ENCODE measurements around the gene KDELR3. TPM values are rescaled to one million over a fixed set of nuclear protein-coding genes. Genes with fewer than 3 reads are reported as not detected.

KDELR3 gene
- total and polyA plus RNA-seq, 2 of the 8 experiments (the other 6 are each of a cell fraction or from before 2014, with no cell fraction given) = 7.9 to 13.0 TPM

DNA sequence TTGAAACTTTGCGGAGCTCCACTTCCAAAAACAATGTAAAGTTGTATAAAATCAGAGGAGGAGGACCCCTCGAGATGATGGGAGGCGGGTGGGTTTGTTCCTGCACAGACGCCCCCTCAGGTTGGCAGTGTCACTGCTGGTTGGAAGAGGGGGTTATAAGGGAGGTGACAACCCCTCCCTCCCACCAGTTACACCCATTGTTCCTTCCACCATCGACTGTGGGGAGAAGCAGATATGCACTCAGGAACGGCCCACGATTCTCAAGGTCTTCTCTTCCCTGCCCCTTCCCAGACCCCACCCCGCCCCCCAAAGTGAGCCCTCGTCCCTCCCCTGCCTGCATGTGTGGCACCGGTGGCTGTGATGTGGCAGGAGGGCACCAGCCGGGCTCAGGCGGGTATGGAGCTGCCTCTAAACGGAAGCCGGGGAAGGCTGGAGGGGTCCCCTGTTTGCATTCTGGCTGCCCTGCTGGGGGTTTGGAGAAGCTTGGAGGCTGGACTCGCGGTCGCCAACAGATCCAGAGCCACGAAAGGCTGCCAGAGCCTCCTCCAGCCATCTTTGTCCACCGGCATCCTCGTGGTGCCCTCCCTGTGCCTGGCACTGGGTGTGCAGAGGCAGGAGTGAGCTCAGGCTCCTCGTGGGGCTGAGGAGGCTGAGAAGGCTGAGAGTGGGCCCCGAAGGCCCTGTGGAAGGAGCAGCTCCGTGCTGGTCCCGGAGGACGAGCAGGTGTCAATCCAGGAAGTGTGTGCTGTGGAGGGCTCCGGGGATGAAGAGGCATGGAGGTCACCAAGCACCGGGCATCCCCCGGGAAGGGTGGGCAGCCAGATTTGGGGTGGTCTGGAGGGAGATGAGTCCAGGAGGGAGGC, 778 bp downstream of the KDELR3 start:
- Histone ChIP-seq H3K56ac (replicated peaks; ENCODE audit: insufficient read length, low read depth, low read length) (no peak overlapping the region), H2BK5ac (ENCODE audit: low read depth, low read length) (no peak overlapping the region), H2AK5ac (ENCODE audit: low read depth, low read length) (no peak overlapping the region), H3K79me2 (ENCODE audit: control insufficient read depth in 1 of 2, insufficient read depth in 2 of 2, low read length in 2 of 2) (no peaks in the 10 kb centered on the region), H3K27me3 (replicated peaks in 1 of 4; ENCODE audit: control insufficient read depth in 3 of 4, extremely low read depth in 1 of 4, insufficient read depth in 3 of 4, low read length in 3 of 4) (peaks cover 0 to 24% (median 12%) of the 10 kb centered on the region in 4 experiments; a peak in 6 of 7 replicates), H4K91ac (replicated peaks; ENCODE audit: insufficient read length, low read length) (peak overlapping the region; percentile 97), H4K5ac (ENCODE audit: insufficient read length, low read depth, low read length) (peak overlapping the region; percentile 46), H2BK15ac (ENCODE audit: low read length) (no peak overlapping the region), H3K4me2 (ENCODE audit: insufficient read depth in 1 of 2, low read depth in 2 of 2, low read length in 2 of 2) (peak overlapping the region; percentile 70 to 95), H3K4me3 (ENCODE audit: extremely low read depth in 1 of 4, insufficient read depth in 2 of 4, low read depth in 3 of 4, low read length in 4 of 4) (peak overlapping the region; percentile 44 to 69 (median 62)), H3K9ac (replicated peaks in 1 of 4; ENCODE audit: extremely low read depth in 1 of 4, low read depth in 3 of 4, low read length in 3 of 4) (no peak overlapping the region), H4K20me1 (replicated peaks in 1 of 2; ENCODE audit: control insufficient read depth in 1 of 2, insufficient read depth in 2 of 2, low read length in 2 of 2) (no peaks in the 10 kb centered on the region), H3K23ac (ENCODE audit: insufficient read length) (no peak overlapping the region), H3K23me2 (ENCODE audit: low read depth, low read length) (peaks cover 9% of the 10 kb centered on the region; the same call in 1 of the 2 replicates), H3K4me1 (replicated peaks in 1 of 4; ENCODE audit: control insufficient read depth in 3 of 4, insufficient read depth in 4 of 4, low read length in 3 of 4) (peaks cover 0 to 12% (median 7%) of the 10 kb centered on the region in 4 experiments; a peak in 5 of 7 replicates), H2BK120ac (replicated peaks; ENCODE audit: low read depth, low read length) (no peak overlapping the region), H4K8ac (ENCODE audit: extremely low read depth, insufficient read depth, low read length) (peak overlapping the region; percentile 82), H3K14ac (ENCODE audit: insufficient read length) (no peak overlapping the region), H2BK12ac (ENCODE audit: low read depth, low read length) (no peak overlapping the region), H3K36me3 (ENCODE audit: control insufficient read depth in 2 of 4, insufficient read depth in 4 of 4, low read length in 3 of 4) (no peaks in the 10 kb centered on the region), H2BK20ac (ENCODE audit: low read length) (no peak overlapping the region), H2AFZ (ENCODE audit: low read length) (peak overlapping the region; percentile 94; the same call in 1 of the 2 replicates), H3K4ac (replicated peaks; ENCODE audit: insufficient read length, low read depth, low read length) (no peak overlapping the region), H3K9me3 (ENCODE audit: insufficient read depth in 2 of 2, low read depth in 1 of 2, low read length in 1 of 2) (no peaks in the 10 kb centered on the region), H3K27ac (ENCODE audit: low read depth, low read length) (no peak overlapping the region), H3K79me1 (ENCODE audit: low read depth, low read length) (no peaks in the 10 kb centered on the region), H3K18ac (ENCODE audit: extremely low read depth, low read length) (peak overlapping the region; percentile 97; the same call in 1 of the 2 replicates)
- CTCF ChIA-PET (ENCODE audit: partially characterized antibody) = interaction anchor here (1.0 to 2.6 kb wide), 13 partner anchors 9 to 145 kb away, joined by 3 to 11 read pairs (median 4); no protein-coding TSS in a partner anchor
- no peak for DNase-seq (ENCODE audit: low read depth in 1 of 2, low spot score in 2 of 2)
- POLR2A ChIA-PET (ENCODE audit: partially characterized antibody) = interaction anchor here (1.6 to 40.8 kb wide), 4 partner anchors 9 to 39 kb away, joined by 4 to 1102 read pairs (median 5); no protein-coding TSS in a partner anchor
- TF ChIP-seq, protein P1, sequence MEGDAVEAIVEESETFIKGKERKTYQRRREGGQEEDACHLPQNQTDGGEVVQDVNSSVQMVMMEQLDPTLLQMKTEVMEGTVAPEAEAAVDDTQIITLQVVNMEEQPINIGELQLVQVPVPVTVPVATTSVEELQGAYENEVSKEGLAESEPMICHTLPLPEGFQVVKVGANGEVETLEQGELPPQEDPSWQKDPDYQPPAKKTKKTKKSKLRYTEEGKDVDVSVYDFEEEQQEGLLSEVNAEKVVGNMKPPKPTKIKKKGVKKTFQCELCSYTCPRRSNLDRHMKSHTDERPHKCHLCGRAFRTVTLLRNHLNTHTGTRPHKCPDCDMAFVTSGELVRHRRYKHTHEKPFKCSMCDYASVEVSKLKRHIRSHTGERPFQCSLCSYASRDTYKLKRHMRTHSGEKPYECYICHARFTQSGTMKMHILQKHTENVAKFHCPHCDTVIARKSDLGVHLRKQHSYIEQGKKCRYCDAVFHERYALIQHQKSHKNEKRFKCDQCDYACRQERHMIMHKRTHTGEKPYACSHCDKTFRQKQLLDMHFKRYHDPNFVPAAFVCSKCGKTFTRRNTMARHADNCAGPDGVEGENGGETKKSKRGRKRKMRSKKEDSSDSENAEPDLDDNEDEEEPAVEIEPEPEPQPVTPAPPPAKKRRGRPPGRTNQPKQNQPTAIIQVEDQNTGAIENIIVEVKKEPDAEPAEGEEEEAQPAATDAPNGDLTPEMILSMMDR (IDR thresholded peaks at IDR 0.05; ENCODE audit: control extremely low read depth in 1 of 3, insufficient read depth in 1 of 3, low read depth in 1 of 3, low read length in 3 of 3) = peak; percentile 28 to 60 (median 56); a peak in 3 of 4 replicates
- TF ChIP-seq BACH1 (IDR thresholded peaks at IDR 0.05; ENCODE audit: low read length) = no peak
- WGBS, 2 experiments (ENCODE audit: extremely low coverage in 1 of 2, insufficient coverage in 1 of 2, insufficient read length in 1 of 2, insufficient replicate concordance in 2 of 2, low coverage in 1 of 2, low lambda C conversion rate in 2 of 2, missing lambda C conversion rate in 1 of 2) = 74% methylated on average over 22 of the region's 28 CpGs; no CpG with 5 or more reads in 1 of the 2 experiments
- no peak for FAIRE-seq
